Endothelial cell of umbilical vein (primary cell): ENCODE results near the gene ZNF365.

Experiments
- EZH2 ChIP-seq: IDR thresholded peaks from 2 replicates; pipeline ENCODE4 v1.6.1; 2012; ENCODE audit warnings: borderline replicate concordance, low read depth, mild to moderate bottlenecking, moderate library complexity, low read length, inconsistent platforms; ENCODE audit not compliant: severe bottlenecking
- TF ChIP-seq, protein P1 (sequence below), 2 donors: IDR thresholded peaks; 1 replicate in 1 of 2; 2 replicates in 1 of 2; pipeline ENCODE4 v1.5.1; 2011; ENCODE audit warnings: low read length in 2 of 2, mild to moderate bottlenecking in 2 of 2, moderate library complexity in 2 of 2, control low read depth in 1 of 2, inconsistent platforms in 1 of 2, low read depth in 1 of 2; ENCODE audit not compliant: insufficient read depth in 1 of 2; ENCODE audit errors: extremely low read depth in 1 of 2

DNA sequence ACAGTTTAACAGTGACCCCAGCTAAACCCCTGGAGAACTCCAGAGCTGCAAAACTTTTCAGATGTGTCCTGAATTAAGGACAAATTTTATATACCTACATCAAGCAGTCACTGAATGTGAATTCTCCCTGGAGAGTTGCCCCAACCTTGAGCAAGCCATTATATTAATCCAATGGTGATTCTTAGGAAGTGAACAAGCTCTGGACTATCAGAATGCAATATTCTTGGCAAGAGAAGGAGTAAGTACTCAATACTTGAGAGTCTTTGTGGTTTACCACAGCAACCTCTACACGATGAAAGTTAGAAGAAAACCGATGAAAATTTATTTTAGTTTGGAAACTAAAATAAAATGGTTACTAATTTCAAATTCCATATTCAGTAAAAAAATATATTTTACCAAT, 19.3 kb upstream of the ZNF365 start:
- no peak for TF ChIP-seq EZH2
- TF ChIP-seq, protein P1, sequence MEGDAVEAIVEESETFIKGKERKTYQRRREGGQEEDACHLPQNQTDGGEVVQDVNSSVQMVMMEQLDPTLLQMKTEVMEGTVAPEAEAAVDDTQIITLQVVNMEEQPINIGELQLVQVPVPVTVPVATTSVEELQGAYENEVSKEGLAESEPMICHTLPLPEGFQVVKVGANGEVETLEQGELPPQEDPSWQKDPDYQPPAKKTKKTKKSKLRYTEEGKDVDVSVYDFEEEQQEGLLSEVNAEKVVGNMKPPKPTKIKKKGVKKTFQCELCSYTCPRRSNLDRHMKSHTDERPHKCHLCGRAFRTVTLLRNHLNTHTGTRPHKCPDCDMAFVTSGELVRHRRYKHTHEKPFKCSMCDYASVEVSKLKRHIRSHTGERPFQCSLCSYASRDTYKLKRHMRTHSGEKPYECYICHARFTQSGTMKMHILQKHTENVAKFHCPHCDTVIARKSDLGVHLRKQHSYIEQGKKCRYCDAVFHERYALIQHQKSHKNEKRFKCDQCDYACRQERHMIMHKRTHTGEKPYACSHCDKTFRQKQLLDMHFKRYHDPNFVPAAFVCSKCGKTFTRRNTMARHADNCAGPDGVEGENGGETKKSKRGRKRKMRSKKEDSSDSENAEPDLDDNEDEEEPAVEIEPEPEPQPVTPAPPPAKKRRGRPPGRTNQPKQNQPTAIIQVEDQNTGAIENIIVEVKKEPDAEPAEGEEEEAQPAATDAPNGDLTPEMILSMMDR (IDR thresholded peaks at IDR 0.05; ENCODE audit: extremely low read depth in 1 of 2, insufficient read depth in 1 of 2, low read depth in 1 of 2, low read length in 2 of 2): no peak
